Fibroblast of mammary gland (primary cell): ENCODE measurements around the gene F7.

Experiments
- DNase-seq: peaks from one replicate; pipeline ENCODE4 v3.0.0-alpha.2; 2010; ENCODE audit warnings: low read depth
- H3K4me3 ChIP-seq: 2 replicates; pipeline ENCODE4 v1.5.1; 2011; ENCODE audit warnings: low read depth, mild to moderate bottlenecking, low read length, moderate library complexity; ENCODE audit not compliant: control insufficient read depth
- TF ChIP-seq, protein P1 (sequence below): conservative IDR thresholded peaks from 2 replicates; pipeline ENCODE4 v1.5.1; 2011; ENCODE audit warnings: low read depth, low read length, inconsistent platforms; ENCODE audit not compliant: control insufficient read depth, insufficient read depth

F7 gene

DNA sequence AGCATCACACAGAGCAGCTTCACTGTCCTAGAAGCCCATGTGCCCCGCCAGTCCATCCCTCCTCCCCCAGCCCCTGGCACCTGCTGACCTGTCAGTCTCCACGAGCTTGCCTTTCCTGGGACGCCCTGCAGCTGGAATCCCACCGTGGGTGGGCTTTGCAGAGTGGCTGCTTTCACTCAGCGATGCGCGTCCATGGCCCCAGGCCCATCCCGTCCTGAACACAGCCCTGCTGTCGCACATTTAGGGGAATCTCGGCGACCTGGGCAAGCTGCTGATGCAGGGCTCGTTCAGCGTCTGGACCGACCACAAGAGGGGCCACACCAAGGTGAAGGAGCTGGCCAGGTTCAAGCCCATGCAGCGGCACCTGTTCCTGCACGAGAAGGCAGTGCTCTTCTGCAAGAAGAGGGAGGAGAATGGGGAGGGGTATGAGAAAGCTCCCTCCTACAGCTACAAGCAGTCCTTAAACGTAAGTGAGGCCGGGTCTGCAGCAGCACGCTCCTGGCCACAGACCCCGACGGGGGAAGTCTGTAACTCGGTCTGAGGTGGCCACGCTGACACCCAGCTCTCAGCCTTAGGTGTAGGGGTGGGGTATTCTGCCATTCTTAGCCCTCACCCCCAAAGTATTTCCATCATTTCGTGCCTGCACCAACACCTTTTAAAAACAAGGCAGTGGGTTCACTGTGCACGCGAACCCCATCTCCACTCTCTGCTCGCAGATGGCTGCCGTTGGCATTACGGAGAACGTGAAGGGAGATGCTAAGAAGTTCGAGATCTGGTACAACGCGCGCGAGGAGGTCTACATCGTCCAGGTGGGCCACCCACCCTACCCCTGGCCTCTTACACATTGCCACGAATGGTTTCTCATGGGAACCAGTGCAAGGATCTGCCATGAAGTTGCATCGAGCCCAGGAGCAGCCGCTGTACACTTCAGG, 18.3 kb upstream of the F7 start:
- DNase-seq: no peak
- H3K4me3 ChIP-seq: no peak overlapping the region
- TF ChIP-seq, protein P1, sequence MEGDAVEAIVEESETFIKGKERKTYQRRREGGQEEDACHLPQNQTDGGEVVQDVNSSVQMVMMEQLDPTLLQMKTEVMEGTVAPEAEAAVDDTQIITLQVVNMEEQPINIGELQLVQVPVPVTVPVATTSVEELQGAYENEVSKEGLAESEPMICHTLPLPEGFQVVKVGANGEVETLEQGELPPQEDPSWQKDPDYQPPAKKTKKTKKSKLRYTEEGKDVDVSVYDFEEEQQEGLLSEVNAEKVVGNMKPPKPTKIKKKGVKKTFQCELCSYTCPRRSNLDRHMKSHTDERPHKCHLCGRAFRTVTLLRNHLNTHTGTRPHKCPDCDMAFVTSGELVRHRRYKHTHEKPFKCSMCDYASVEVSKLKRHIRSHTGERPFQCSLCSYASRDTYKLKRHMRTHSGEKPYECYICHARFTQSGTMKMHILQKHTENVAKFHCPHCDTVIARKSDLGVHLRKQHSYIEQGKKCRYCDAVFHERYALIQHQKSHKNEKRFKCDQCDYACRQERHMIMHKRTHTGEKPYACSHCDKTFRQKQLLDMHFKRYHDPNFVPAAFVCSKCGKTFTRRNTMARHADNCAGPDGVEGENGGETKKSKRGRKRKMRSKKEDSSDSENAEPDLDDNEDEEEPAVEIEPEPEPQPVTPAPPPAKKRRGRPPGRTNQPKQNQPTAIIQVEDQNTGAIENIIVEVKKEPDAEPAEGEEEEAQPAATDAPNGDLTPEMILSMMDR: no peak

DNA sequence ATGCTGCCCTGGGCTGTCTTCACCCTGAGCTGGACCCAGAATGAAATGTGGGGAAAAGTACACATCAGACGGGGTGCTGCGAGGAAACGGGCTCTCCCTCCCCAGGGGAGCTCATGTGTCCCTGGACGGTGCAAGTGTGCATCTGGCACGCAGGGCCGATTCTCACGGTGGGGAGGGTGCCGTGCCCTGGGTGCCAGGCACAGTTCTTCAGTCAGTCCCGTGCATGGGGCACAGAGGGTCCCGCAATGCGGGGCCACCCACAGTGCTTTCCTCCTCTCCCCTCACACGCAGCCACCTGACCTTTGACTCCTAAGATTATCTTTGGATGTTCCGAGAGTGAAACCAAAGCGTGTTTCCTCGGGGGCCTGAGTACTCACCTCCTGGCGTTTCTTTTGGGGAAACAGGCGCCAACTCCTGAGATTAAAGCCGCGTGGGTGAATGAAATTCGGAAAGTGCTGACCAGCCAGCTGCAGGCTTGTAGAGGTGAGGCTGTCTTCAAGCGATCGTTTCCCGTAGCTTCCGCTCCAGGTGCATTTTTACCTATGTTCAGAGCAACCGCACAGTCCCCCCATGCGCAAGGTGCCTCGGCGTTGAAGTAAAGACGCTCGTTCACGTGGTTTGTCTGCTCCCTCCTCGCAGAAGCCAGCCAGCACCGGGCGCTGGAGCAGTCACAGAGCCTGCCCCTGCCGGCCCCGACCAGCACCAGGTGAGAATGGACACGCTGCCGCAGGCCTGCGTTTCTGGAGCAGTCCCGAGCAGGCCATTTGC, 17.5 kb upstream of the F7 start:
- TF ChIP-seq, protein P1: no peak
- H3K4me3 ChIP-seq: no peak overlapping the region
- no peak for DNase-seq

DNA sequence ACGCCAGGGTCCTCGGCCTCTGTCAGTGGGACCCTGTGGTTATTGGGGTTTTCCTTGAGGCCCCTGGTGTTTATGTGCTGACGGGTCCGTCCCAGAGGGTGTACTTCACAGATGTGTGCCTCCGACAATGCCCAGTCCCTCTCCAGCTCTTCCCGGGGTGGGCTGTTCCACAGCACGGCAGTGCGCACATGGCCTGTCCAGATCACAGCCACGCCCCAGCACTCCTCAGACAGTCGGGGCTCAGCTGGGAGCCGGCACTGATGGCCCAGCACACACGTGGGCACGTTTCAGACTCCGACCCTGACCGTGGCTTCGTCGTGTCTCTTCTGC, 16.9 kb upstream of the F7 start:
- DNase-seq: no peak
- H3K4me3 ChIP-seq: no peak overlapping the region
- TF ChIP-seq, protein P1: no peak

DNA sequence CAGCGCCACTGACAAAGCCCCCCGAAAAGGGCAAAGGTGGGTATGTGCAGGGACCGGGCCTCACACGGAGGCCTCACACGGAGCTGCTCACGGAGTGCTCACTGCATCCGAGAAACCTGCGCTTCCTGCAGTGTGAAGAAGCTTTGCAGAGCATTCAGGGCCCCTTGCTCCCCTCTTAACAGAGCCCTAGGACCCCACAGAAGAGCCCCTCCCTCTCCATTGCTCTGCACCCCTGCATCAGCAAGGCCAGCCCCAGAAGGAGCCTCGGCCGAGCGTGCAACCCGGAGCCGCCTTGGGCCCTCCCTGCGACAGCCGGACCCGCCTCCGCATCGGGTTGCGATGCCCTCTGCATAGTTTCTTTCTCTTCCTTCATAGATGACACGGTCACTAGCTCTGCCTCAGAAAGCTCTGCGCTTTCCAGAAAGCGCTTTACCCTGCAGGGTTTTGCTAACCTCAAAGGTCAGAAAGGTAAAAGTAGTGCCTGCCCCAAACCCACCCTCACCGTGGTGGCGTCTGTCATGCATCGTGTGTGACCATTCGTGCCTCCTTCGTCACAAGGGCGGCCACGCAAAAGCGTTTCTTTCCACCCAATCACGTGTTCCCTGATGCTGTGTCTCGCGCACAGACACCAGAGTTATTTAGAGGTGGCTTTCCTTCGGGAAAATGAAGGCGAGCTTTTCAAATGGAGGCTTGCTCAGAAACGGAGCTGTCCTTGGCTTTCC, 15.7 kb upstream of the F7 start:
- TF ChIP-seq, protein P1: no peak
- H3K4me3 ChIP-seq: no peak overlapping the region
- no peak for DNase-seq

DNA sequence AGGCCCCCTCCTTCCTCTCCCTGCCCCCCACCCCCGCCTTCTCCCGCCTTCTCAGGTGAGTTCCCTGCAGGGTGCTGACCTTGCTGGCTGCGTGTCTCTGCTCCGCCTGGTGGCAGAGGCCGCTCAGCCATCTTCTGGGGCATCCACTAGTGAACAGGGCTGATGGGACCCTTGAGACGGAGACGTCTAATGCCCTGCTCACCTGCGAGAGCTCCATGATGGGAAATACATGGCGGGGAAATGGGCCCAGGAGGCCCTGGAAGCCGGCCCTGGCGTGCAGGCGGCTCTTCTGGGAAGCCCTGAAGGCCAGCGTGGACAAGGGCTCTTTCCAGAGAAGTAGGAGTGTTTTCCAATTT, 15.2 kb upstream of the F7 start:
- TF ChIP-seq, protein P1: no peak
- H3K4me3 ChIP-seq: no peak overlapping the region
- no peak for DNase-seq

DNA sequence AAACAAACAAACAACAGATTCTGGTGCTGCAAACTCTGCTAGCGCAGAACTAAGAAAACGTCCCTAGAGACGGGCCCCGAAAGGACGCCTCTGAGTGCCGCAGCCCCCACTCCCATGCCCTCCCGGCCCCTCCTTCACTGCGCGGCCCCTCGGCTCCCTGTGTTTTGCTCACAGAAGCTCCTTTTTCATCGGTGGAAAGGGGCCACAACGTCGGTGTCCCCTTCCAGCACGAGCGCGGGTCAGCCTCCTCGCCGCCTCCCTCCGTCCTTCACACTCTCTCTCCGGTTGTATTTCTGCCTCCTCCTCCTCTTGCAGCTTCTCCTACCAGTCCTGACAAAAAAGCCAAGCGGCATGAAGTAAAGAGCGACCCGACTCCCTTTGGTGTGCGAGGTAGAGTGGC, 14.8 kb upstream of the F7 start:
- H3K4me3 ChIP-seq: no peak overlapping the region
- TF ChIP-seq, protein P1: no peak
- DNase-seq: no peak
